ENCODE data around the gene FGR. TPM values are rescaled to one million over a fixed set of nuclear protein-coding genes. Genes with fewer than 3 reads are reported as not detected.

Gene FGR
- total and polyA plus RNA-seq, 2 experiments from 2014 or later: not detected

GRCh38 chr1:27574001-27574781 lies 60.8 kb downstream of the FGR start:
- H3K27me3 ChIP-seq (replicated peaks; ENCODE audit: insufficient read depth): no peaks in the 10 kb centered on the region
- no peaks in the 10 kb centered on the region for H4K20me1 ChIP-seq (ENCODE audit: insufficient read depth)
- WGBS, 2 experiments (ENCODE audit: low coverage in 1 of 2, low lambda C conversion rate in 2 of 2, missing lambda C conversion rate in 2 of 2): 95 to 97% methylated on average over 8 of the region's 8 CpGs
- no peaks in the 10 kb centered on the region for H3K36me3 ChIP-seq (ENCODE audit: low read depth)
- H3K9ac ChIP-seq: no peak overlapping the region
- H3K27ac ChIP-seq: peak overlapping the region; percentile 63; the same call in 1 of the 2 replicates
- H3K4me2 ChIP-seq (ENCODE audit: unreplicated experiment): no peak overlapping the region
- no peak overlapping the region for H3K4me3 ChIP-seq
- no peak overlapping the region for H2AFZ ChIP-seq
- H3F3A ChIP-seq (ENCODE audit: insufficient read depth): peaks cover 18% of the 10 kb centered on the region
- in situ Hi-C loops (cut with MboI): no loop called here
- no peak for DNase-seq
- no peak for TF ChIP-seq EZH2 (IDR thresholded peaks at IDR 0.05; ENCODE audit: insufficient read depth, poor library complexity, severe bottlenecking)
- peaks cover 93% of the 10 kb centered on the region for H3K79me2 ChIP-seq (ENCODE audit: insufficient read depth)
- H3K9me3 ChIP-seq (ENCODE audit: low read depth): no peaks in the 10 kb centered on the region
- H3K9me2 ChIP-seq (ENCODE audit: insufficient read depth): no peaks in the 10 kb centered on the region
- H3K4me1 ChIP-seq (ENCODE audit: insufficient read depth): peaks cover 47% of the 10 kb centered on the region

- in situ Hi-C loops (cut with MboI): no loop called here
- Histone ChIP-seq H3K9me2 (ENCODE audit: insufficient read depth) (no peaks in the 10 kb centered on the region), H3K79me2 (ENCODE audit: insufficient read depth) (peaks cover 83% of the 10 kb centered on the region), H3K36me3 (ENCODE audit: low read depth) (no peaks in the 10 kb centered on the region), H4K20me1 (ENCODE audit: insufficient read depth) (no peaks in the 10 kb centered on the region), H3F3A (ENCODE audit: insufficient read depth) (peaks cover 20% of the 10 kb centered on the region), H3K27ac (no peak overlapping the region), H3K27me3 (replicated peaks; ENCODE audit: insufficient read depth) (no peaks in the 10 kb centered on the region), H2AFZ (no peak overlapping the region), H3K4me1 (ENCODE audit: insufficient read depth) (peaks cover 49% of the 10 kb centered on the region), H3K9ac (no peak overlapping the region), H3K4me3 (no peak overlapping the region), H3K4me2 (ENCODE audit: unreplicated experiment) (peak overlapping the region; percentile 1), H3K9me3 (ENCODE audit: low read depth) (no peaks in the 10 kb centered on the region)
- WGBS, 2 experiments (ENCODE audit: low coverage in 1 of 2, low lambda C conversion rate in 2 of 2, missing lambda C conversion rate in 2 of 2): 76 to 77% methylated on average over 14 of the region's 14 CpGs
- no peak for TF ChIP-seq EZH2phosphoT487 (IDR thresholded peaks at IDR 0.05; ENCODE audit: insufficient read depth, low read depth)
- no peak for TF ChIP-seq EZH2 (IDR thresholded peaks at IDR 0.05; ENCODE audit: insufficient read depth, poor library complexity, severe bottlenecking)
- peak; percentile 78 for DNase-seq
These were observed 62.1 kb downstream of the FGR start for GRCh38 chr1:27572679-27573426.

- no peaks in the 10 kb centered on the region for H4K20me1 ChIP-seq (ENCODE audit: insufficient read depth)
- peaks cover 83% of the 10 kb centered on the region for H3K79me2 ChIP-seq (ENCODE audit: insufficient read depth)
- H3K27me3 ChIP-seq (replicated peaks; ENCODE audit: insufficient read depth): no peaks in the 10 kb centered on the region
- peaks cover 20% of the 10 kb centered on the region for H3F3A ChIP-seq (ENCODE audit: insufficient read depth)
- no peaks in the 10 kb centered on the region for H3K9me3 ChIP-seq (ENCODE audit: low read depth)
- DNase-seq: no peak
- no peak overlapping the region for H3K4me2 ChIP-seq (ENCODE audit: unreplicated experiment)
- no peak overlapping the region for H2AFZ ChIP-seq
- no peak for TF ChIP-seq EZH2 (IDR thresholded peaks at IDR 0.05; ENCODE audit: insufficient read depth, poor library complexity, severe bottlenecking)
- no peak overlapping the region for H3K9ac ChIP-seq
- H3K4me1 ChIP-seq (ENCODE audit: insufficient read depth): peaks cover 42% of the 10 kb centered on the region
- H3K27ac ChIP-seq: no peak overlapping the region
- H3K36me3 ChIP-seq (ENCODE audit: low read depth): no peaks in the 10 kb centered on the region
- WGBS, 2 experiments (ENCODE audit: low coverage in 1 of 2, low lambda C conversion rate in 2 of 2, missing lambda C conversion rate in 2 of 2): 45 to 46% methylated on average over 9 of the region's 9 CpGs
- no peak overlapping the region for H3K4me3 ChIP-seq
- no peaks in the 10 kb centered on the region for H3K9me2 ChIP-seq (ENCODE audit: insufficient read depth)
- in situ Hi-C loops (cut with MboI): no loop called here
These were observed 62.8 kb downstream of the FGR start for GRCh38 chr1:27572019-27572678.

- Histone ChIP-seq H3K79me2 (ENCODE audit: insufficient read depth) (peaks cover 82% of the 10 kb centered on the region), H2AFZ (no peak overlapping the region), H3K4me3 (no peak overlapping the region), H4K20me1 (ENCODE audit: insufficient read depth) (no peaks in the 10 kb centered on the region), H3F3A (ENCODE audit: insufficient read depth) (peaks cover 20% of the 10 kb centered on the region), H3K9ac (no peak overlapping the region), H3K27me3 (replicated peaks; ENCODE audit: insufficient read depth) (no peaks in the 10 kb centered on the region), H3K27ac (no peak overlapping the region), H3K4me2 (ENCODE audit: unreplicated experiment) (no peak overlapping the region), H3K36me3 (ENCODE audit: low read depth) (no peaks in the 10 kb centered on the region), H3K9me2 (ENCODE audit: insufficient read depth) (no peaks in the 10 kb centered on the region), H3K9me3 (ENCODE audit: low read depth) (no peaks in the 10 kb centered on the region), H3K4me1 (ENCODE audit: insufficient read depth) (peaks cover 43% of the 10 kb centered on the region)
- no peak for DNase-seq
- 63 to 70% methylated on average over 13 to 18 of the region's 18 CpGs for WGBS, 2 experiments (ENCODE audit: low coverage in 1 of 2, low lambda C conversion rate in 2 of 2, missing lambda C conversion rate in 2 of 2)
- TF ChIP-seq EZH2 (IDR thresholded peaks at IDR 0.05; ENCODE audit: insufficient read depth, poor library complexity, severe bottlenecking): no peak
- TF ChIP-seq EZH2phosphoT487 (IDR thresholded peaks at IDR 0.05; ENCODE audit: insufficient read depth, low read depth): no peak
- in situ Hi-C loops (cut with MboI): no loop called here
These were observed 63.5 kb downstream of the FGR start for GRCh38 chr1:27571439-27572018.

All from GM23248 (cell line).